Fibroblast of mammary gland (primary cell): ENCODE measurements around the gene MOB3C.
A peak's percentile ranks its signal among the peaks of the same experiment; 100 is the strongest.

Experiments
- DNase-seq: peaks from one replicate; pipeline ENCODE4 v3.0.0-alpha.2; 2010; ENCODE audit warnings: low read depth
- H3K4me3 ChIP-seq: 2 replicates; pipeline ENCODE4 v1.5.1; 2011; ENCODE audit warnings: low read depth, mild to moderate bottlenecking, low read length, moderate library complexity; ENCODE audit not compliant: control insufficient read depth
- CTCF ChIP-seq: conservative IDR thresholded peaks from 2 replicates; pipeline ENCODE4 v1.5.1; 2011; ENCODE audit warnings: low read depth, low read length, inconsistent platforms; ENCODE audit not compliant: control insufficient read depth, insufficient read depth

MOB3C gene

DNA sequence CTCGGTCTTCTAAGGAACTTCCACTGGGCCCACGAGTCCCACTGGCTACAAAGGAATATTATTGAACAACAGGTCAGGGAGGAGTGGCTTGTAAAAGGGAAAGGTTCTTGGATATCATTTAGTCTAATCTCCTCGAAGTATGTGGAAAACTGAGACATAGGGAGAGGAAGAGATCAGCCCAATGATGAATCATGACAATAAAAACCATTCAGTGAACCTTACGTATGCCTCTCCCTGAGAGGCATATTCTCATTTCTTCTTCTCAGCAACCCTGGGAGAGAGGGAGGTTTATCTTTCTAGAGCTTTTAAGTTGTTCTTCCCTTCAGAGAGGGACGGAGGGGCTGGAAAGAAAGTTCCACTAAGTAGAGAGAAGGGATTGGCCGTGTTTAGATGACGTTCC is 5.3 kb upstream of the MOB3C start:
- DNase-seq, result peak; percentile 30
- no peak for TF ChIP-seq CTCF
- H3K4me3 ChIP-seq, result no peak overlapping the region

DNA sequence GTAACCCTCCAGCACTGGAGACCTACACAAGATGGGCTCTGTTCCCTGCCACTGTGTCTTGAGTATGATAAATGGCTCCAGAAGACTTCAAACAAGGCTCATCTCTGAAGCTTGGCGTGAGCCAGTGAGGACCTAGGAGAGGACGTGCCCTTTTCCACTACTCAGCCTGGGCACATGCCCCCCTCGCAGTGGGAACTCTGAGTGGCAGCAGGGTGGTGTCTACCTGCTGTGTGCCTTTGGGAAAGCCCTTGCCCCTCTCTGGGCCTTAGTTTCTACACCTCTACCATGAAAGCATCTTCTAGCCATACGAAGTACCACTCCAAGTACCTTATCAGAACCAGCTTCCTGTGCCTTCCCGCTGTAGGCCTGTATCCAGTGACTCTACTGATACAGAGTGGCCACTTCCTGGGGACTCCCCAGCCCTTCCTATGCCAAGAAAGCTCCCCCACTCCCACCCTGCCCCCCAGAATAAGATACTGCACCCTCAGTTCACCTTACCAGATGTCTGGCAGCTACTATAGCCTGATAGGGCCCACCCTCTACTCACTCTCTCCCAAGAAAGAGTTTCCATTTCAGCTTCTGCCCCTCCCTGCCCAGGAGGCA is 3.1 kb upstream of the MOB3C start:
- no peak for TF ChIP-seq CTCF
- no peak overlapping the region for H3K4me3 ChIP-seq
- DNase-seq, result no peak

DNA sequence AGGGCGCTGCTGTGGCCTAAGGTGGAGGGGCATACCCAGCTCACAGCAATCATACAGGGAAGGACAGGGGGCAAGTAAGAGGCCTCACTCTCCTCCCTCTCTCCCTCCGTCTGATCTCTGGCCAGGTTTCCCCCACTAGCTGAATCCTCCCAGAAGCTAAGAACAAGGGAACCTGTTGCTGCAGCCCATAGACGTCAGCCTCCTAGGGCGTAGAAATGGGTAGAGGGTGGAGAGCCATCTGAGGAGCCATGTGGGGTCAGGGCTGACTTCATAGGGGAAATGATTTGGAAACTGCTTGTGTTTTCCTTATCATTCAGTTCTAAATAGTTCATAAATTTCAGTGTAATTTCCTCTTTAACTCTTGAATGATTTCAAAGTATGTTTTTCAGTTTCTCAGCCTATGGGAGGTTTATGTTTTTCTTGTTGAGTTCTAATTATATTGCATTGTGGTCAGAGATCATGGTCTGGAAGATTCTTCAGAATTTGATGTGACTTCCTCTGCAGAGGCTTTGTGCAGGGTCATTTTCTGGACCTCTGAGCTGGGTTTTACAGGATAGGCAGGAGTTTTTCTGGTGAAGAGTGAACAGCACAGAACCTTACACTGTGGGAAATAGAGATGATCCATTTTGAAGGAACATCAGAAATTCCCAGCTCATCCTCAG is 2.3 kb upstream of the MOB3C start:
- no peak for DNase-seq
- H3K4me3 ChIP-seq, result no peak overlapping the region
- TF ChIP-seq CTCF, result no peak

DNA sequence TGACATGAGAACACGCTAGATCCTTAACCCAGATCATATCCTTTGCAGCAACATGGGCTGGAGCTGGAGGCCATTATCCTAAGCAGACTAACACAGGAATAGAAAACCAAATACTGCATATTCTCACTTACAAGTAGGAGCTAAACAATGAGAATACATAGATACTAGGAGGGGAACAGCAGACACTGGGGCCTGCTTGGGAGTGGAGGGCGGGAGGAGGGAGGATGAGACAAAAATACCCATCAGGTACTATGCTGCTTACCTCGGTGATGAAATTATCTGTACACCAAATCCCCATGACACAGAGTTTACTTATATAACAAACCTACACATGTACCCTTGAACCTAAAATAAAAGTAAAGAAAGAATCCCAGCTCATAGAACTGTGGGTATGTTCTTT is 1.2 kb upstream of the MOB3C start:
- H3K4me3 ChIP-seq, result no peak overlapping the region
- DNase-seq, result no peak
- no peak for TF ChIP-seq CTCF

- no peak for DNase-seq
- H3K4me3 ChIP-seq, result peak overlapping the region; percentile 75
- no peak for TF ChIP-seq CTCF
Measured at GRCh38 chr1:46617108-46617800, 643 bp upstream of the MOB3C start.

GRCh38 chr1:46615735-46616134 is 876 bp downstream of the MOB3C start:
- peak overlapping the region; percentile 75 for H3K4me3 ChIP-seq
- no peak for DNase-seq
- no peak for TF ChIP-seq CTCF
